Activated CD4-positive, alpha-beta T cell treated with anti-CD3 and anti-CD28 coated beads, Interleukin-2, amount 50 U/mL, for 16 hours (primary cell): ENCODE measurements around the gene NONO.
"Not testable (repeated sequence)": the region's sequence is repeated elsewhere in the genome, so short reads cannot be mapped to it uniquely, and the experiment has no call there.

Source experiments
- DNase-seq: peaks from one replicate; pipeline ENCODE4 v3.0.0-alpha.2; 2020

The NONO gene

DNA sequence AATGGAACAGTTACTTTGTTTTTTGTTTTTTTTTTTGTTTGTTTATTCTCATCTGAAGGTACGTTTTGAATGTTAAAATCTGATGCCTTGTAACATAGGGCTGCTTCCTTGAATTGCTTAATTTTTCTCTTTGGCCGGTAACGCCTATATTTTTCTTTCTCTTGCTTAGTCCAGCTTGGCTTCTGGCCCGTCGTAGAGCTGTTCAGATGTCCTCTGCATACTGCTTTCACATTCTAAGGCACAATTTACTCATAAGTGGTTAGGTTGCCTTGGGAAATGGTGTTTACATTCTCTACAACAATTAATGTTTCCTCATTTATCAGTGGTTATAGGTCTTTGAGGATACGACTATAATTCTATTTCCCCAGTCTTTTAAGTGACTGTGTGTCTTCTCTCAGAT, 7.9 kb downstream of the NONO start:
- DNase-seq: no peak

DNA sequence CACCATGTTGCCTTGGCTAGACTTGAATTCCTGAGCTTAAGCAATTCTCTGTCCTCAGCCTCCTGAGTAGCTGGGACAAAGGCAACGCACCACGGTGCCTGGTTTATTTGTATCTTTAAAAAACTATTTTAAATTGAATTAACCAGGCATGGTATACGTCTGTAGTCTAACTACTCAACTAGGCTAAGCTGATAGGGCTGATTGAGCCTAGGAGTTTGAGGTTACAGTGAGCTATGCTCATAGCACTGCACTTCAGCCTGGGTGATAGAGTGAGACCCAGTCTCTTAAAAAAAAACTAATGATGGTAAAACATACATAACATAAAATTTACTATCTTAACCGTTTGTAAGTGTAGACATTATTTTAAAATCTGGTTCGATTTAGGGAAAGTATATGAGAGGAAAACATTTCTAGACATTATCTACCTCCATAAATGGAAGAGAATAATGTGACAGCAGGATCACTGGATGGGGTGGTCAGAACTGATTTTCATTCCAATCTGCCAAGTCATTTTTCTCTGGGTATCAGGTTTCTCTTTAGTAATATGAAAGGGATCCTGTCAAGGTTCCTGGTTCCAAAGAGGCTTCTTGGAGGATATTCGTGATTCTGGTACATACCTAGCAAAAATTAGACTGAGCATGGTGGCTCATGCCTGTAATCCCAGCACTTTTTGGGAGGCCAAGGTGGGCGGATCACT, 9.4 kb downstream of the NONO start:
- DNase-seq: no peak

DNA sequence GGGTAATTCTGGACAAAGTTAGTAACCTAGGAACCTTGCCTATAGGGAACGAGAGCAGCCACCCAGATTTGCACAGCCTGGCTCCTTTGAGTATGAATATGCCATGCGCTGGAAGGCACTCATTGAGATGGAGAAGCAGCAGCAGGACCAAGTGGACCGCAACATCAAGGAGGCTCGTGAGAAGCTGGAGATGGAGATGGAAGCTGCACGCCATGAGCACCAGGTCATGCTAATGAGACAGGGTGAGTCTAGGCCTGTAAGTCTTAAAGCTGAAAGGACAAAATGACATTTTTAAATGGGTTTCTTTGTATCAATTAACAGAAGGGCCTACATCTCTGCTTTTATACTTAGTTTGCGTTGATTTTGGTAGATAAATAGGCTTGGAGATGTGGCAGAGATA, 13.4 kb downstream of the NONO start:
- DNase-seq: no peak

DNA sequence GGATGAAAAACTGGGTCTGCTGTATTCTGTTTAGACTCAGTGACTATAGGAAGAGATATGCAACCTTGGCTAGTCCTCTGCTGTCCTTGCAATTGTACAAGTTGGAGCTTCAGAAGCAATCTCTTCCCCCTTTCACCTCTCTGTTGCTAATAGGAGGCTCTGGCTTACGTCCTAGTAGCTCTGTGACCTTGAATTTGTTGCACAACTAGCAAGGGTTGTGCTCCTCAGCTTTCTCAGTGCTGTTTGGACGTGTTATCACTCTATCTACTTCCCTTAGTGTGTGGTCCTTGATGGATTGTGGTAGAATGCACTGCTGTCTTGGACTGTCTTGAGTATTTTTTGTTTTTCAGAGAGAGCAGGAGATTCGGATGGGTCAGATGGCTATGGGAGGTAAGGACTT, 14.7 kb downstream of the NONO start:
- no peak for DNase-seq

DNA sequence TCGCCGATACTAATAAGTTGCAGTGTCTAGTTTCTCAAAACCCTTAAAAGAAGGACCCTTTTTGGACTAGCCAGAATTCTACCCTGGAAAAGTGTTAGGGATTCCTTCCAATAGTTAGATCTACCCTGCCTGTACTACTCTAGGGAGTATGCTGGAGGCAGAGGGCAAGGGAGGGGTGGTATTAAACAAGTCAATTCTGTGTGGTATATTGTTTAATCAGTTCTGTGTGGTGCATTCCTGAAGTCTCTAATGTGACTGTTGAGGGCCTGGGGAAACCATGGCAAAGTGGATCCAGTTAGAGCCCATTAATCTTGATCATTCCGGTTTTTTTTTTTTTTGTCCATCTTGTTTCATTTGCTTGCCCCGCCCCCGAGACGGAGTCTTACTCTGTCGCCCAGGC, 16.6 kb downstream of the NONO start:
- not testable (repeated sequence) for DNase-seq

DNA sequence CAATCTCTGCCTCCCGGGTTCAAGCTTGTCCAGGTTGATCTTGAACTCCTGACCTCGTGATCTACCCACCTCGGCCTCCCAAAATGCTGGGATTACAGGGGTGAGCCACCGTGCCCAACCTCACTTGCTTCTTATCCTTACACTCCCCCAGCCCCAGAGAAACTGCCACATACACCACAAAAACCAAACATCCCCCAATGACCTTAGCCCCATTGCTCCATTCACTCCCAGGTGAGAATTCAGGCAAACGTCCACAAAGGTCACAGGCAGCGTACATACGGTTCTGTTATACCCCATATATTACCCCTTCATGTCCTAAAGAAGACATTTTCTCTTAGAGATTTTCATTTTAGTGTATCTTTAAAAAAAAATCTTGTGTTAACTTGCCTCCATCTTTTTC, 17.1 kb downstream of the NONO start:
- not testable (repeated sequence) for DNase-seq

DNA sequence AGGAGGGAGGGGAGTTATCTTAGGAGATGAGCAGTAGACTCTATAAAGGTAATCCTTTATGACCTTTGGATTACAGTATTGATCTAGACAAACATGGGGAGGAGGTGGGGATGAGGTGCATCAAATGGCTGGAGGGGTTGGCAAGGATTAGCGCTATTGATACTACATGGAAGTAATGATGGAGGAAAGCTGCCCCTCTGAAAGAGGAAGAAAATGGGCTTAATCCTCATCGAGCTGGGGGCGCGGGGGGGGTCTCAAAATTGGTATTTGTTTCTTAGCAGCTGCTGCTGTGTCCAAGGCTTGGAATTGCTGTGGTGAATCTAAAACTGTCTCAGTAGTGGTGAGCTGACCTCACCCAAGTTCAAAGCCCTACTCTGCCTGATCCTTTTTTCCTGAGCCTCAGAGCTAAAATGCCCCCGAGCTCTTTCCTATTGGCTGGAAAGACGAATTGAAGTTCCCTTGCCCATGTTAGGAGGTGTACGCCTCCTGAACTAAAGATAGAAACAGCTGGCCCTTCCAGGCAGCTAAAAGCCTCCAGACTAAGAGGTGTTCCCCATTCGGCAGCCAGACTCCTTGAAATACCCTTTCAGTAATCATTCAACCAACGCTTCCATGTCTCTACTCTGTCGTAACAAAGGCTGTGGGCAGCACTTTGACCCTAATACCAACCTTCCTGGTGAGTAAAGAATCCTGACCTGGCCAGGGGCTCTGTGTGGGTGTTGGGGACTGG, 17.9 kb downstream of the NONO start, which contains the start of gene ITGB1BP2:
Gene ITGB1BP2 (plus strand): TSS at position 556 of the 730 bp plus-strand sequence. CDS start 57 bp downstream, at position 613.
- DNase-seq: no peak

DNA sequence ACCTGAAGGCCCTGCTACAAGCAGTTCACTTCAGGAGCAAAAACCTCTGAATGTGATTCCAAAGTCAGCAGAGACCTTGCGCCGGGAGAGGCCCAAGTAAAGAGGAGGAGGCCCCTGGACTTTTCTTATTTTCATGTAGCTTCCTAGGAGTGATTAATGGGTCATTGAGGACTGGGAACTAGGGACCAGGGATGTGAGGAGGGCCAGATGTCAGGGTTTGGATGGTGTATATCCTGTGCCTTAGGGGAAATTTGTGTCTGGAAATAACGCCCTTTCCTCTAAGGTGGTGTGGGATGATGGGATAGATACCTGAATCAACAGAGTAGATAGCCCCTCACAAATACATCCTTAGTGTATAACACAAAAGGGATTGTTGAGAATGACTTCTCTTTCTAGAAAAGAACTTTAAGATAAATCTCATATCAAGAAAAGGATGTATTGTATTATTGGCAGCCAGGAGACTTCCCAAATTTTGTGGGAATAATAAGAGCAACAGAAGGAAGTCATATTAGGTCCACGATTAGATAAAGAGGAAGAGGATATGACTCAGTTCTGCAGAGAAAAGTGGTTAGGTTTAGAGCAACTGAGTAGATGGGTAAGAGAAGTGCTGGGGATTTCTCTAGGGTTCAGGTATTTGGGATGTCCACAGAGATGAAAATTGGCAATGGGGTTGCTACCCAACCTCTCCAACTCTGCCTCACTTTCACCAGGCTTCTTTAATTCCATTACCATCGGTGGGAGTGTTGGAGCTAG, 19.2 kb downstream of the NONO start:
- peak; percentile 21 for DNase-seq

DNA sequence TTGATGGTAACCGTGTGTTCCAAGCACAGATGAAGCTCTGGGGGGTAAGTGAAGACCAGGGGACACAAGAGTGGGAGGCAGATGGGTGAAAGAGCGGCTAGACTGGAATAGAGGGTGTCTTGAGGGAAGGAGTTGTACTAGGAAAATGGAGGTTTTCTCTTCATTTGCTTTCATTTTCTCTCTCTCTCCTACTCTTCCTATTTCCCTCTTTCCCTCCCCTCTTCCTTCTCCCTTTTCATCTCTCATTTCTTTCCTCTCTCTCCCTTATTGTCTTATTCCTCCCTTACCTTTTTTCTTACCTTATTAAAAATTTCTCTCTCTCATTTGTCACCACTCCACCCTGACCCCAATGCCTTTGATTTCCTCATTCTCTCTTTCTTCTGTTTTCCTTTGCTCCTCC, 21.1 kb downstream of the NONO start:
- DNase-seq: no peak

DNA sequence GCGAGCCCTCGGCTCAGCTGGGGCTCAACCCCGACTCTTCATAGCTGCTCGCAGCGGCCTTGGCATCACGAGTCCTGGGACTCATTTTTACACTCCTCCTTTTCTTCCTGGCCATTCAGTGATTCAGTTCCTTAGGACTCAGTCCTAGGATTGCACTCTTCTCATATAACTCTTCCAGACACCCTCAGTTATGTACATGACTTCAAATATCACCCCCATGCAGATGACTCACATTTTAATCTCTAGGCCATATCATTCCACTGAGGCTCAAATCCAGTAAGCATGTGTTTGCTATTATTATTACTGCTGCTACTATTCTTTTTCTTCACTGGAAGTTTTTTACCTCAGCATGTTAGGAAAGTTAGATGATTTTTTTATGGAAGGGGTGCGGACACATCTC, 32.5 kb downstream of the NONO start:
- DNase-seq: no peak

DNA sequence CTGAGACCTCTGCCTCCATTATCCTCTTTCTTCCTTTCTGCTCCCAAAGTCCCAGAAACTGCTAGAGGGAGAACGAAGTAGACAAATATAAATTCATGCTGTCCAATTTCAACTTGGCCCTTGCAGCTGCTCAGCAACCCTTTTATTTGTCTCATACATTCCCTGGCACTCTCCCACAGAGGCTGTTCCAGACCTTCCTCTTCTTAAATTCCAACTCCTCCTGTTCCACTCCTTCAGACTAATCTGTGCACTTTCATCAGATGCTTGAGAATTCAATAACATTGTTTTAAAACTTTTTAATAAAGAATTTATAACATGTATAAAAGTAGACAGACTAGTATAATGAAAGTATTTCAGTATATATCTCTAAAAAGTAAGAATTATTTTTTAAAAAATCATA, 33.5 kb downstream of the NONO start:
- DNase-seq: not testable (repeated sequence)

DNA sequence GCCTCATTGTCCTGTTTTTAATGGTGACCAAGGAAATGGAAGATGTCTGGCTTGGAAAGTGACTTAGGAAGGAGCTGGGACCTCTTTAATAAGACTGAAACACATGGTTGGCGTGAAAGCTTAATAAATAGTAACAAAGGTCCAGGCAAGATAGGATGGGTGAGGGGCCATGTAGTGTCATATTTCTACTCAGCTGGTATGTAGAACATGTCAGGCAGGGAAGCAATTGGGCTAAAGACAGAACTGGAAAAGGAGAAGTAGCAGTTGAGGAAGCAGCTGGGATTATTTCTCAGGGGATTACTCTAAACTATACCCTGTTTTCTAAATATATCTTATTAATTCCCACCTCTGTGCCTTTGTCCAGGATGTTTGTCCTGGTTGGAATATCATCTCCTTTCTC, 36.7 kb downstream of the NONO start:
- no peak for DNase-seq

DNA sequence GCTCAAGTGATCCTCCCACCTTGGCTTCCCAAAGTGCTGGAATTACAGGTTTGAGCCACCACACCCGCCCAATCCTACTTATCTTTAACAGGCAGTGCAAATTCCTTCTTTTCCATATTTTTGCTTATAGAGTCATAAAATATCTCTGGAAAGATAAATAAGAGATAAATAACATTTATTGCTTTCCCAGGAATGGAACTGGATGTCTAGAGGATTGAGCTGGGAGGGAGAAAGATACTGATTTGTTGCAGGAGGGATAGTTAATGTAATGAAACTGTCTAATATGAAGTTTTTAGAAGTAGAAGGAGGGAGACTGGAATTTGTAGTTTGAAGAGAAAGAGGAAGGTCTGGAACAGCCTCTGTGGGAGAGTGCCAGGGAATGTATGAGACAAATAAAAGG, 38.3 kb downstream of the NONO start:
- no peak for DNase-seq

DNA sequence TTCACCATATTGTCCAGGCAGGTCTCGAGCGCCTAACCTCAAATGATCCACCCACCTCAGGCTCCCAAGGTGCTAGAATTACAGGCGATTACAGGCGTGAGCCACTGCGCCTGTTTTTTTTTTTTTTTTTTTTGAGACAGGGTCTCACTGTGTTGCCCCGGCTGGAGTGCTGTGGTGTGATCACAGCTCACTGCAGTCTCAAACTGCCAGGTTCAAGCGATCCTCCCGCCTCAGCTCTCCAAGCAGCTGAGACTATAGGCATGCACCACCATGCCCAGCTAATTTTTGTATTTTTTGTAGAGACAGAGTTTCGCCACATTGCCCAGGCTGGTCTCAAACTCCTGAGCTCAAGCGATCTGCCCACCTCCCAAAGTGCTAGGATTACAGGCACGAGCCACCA, 41.0 kb downstream of the NONO start:
- DNase-seq: not testable (repeated sequence)

DNA sequence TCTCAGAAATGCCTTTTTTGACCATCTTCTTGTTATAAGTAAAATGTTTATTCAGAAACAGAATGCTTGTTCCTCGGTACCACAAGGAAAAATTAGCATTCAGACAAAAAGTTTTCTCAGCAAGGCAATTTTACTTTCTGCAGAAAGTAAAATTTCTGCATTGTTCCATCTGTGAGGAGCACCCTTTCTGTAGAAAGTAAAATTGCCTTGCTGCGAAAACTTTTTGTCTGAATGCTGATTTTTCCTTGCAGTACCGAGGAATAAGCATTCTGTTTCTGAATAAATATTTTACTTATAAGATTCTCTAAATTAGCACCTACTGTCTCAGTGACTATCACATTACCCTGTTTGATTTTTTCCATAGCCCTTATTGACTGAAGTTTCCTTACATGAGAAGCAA, 43.0 kb downstream of the NONO start:
- DNase-seq: no peak

DNA sequence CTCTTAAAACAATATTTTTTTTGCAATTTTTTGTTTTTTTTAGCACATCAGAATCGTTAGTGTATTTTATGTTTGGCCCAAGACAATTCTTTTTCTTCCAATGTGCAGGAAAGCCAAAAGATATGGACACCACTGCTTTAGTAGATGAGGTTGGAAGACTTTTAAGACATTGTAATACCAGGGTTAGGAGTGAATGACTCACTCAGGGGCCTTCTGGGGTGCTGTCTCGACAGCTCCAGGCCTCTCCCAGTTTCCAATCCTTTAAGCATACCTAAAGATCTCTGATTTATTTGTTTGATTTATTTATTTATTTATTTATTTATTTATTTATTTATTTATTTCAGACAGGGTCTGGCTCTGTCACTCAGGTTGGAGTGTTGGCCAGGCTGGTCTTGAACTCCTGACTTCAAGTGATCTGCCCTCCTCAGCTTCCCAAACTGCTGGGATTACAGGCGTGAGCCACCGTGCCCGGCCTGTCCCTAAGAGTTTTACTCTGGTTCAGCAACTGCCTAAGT, 65.8 kb downstream of the NONO start:
- DNase-seq: not testable (repeated sequence)

DNA sequence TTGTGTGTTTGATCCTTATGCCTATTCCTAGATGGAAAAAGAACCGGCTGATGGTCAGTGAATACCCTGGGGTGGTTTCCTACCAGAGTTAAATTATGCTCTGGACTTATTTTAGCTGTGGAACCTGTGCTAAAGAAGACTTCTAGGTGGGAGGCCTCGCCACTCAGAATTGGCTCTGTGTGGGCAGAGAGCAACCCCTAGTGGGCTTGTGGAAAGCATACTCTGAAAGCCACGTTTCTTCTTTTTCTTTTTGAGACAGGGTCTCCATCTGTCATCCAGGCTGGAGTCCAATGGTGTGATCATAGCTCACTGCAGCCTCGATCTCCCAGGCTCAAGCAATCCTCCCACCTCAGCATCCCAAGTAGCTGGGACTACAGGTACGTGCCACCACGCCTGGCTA, 66.4 kb downstream of the NONO start:
- DNase-seq: not testable (repeated sequence)
